ENCODE measurements around the gene INSIG1. TPM values are rescaled to one million over a fixed set of nuclear protein-coding genes. Genes with fewer than 3 reads are reported as not detected.

Gene INSIG1
- total RNA-seq, 1 donor from 2014 or later = 18.0 TPM

DNA sequence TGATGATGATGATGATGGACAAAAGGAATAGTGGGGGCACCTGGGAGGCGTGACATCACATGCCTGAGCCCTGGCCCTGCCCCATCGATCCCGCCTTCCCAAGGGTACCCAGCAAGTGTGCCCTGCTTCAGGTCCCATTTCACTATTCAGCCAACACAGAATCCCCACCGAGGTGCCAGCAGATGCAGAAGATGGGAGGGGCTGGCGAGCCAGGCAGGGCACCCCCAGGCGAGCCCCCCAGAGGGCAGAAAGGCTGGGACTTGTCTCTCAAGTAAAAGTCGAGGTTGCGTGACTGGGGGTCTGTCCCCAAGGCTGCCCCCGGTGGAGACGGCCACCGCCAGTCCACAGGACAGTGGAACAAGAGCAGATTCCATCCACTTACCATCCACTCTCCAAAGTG is 57.5 kb downstream of the INSIG1 start:
- no peaks in the 10 kb centered on the region for H3K36me3 ChIP-seq
- no peak for DNase-seq (ENCODE audit: low spot score in 2 of 2)
- H3K4me1 ChIP-seq = no peaks in the 10 kb centered on the region
- intact Hi-C loops (cut with DNase I) = no loop called here
- no peaks in the 10 kb centered on the region for H3K27me3 ChIP-seq
- H3K9me3 ChIP-seq = no peaks in the 10 kb centered on the region
- no peak overlapping the region for H3K4me3 ChIP-seq
- TF ChIP-seq, protein P1, sequence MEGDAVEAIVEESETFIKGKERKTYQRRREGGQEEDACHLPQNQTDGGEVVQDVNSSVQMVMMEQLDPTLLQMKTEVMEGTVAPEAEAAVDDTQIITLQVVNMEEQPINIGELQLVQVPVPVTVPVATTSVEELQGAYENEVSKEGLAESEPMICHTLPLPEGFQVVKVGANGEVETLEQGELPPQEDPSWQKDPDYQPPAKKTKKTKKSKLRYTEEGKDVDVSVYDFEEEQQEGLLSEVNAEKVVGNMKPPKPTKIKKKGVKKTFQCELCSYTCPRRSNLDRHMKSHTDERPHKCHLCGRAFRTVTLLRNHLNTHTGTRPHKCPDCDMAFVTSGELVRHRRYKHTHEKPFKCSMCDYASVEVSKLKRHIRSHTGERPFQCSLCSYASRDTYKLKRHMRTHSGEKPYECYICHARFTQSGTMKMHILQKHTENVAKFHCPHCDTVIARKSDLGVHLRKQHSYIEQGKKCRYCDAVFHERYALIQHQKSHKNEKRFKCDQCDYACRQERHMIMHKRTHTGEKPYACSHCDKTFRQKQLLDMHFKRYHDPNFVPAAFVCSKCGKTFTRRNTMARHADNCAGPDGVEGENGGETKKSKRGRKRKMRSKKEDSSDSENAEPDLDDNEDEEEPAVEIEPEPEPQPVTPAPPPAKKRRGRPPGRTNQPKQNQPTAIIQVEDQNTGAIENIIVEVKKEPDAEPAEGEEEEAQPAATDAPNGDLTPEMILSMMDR (IDR thresholded peaks at IDR 0.05) = no peak
- no peak overlapping the region for H3K27ac ChIP-seq

DNA sequence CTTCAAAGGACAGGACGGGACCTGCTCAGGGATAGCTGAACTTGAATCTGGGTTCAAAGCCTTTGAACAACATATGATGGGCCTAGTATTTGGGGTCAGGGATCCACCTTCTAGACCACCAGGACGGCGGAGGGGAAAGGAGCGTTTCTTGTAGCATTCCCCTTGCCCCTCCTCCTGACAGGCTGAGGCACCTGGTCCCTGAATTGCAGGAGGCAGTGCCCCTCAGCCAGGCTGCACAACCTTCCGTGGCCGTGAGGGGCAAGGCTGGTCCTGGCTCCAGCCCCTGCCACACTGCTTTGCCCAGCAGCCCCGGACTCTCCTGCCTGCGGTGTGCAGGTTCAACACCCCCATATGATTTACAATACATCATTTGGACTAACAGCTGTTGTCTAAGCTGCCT is 58.1 kb downstream of the INSIG1 start:
- no peak overlapping the region for H3K4me3 ChIP-seq
- no peaks in the 10 kb centered on the region for H3K4me1 ChIP-seq
- TF ChIP-seq, protein P1 (IDR thresholded peaks at IDR 0.05) = no peak
- intact Hi-C loops (cut with DNase I) = no loop called here
- no peak overlapping the region for H3K27ac ChIP-seq
- no peaks in the 10 kb centered on the region for H3K36me3 ChIP-seq
- no peaks in the 10 kb centered on the region for H3K9me3 ChIP-seq
- DNase-seq (ENCODE audit: low spot score in 2 of 2) = no peak
- no peaks in the 10 kb centered on the region for H3K27me3 ChIP-seq

DNA sequence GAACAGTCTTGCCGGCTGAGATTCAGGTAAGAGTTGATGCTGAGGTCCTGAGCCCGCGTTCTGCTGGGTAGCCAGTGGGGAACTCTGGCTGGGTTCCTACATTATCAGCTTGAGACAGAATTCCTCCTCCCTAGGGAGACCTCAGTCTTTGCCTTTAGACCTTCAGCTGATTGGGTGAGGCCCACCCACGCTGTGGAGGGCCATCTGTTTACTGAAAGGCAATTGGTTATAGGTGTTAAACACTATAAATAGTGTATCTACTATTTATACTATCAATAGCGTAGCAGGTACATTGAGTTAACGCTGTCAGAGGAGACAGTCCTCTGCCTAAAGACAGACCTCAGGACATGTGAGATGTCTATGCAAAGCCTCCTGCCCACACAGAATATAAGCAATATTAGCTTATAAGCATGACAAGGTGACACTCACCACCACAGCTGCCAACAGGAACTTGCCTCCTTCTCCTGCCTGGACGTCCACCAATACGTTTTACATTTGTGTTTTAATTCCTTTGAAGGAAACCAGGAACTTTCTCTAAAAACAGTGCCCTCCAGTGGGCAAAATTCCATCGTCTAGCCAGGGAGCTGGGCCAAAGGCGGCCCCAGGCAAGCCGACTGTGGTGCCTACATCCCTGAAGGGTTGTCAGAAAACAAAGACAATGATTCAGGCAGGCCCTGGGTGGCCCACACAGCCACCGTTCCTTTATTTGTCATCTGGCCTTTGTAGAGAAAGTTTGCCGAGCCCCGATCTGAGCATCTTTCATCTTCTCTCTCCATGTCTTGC is 58.8 kb downstream of the INSIG1 start:
- Histone ChIP-seq H3K27me3 (no peaks in the 10 kb centered on the region), H3K4me1 (no peaks in the 10 kb centered on the region), H3K9me3 (no peaks in the 10 kb centered on the region), H3K27ac (no peak overlapping the region), H3K36me3 (no peaks in the 10 kb centered on the region), H3K4me3 (no peak overlapping the region)
- TF ChIP-seq, protein P1 (IDR thresholded peaks at IDR 0.05) = no peak
- intact Hi-C loops (cut with DNase I) = no loop called here
- no peak for DNase-seq (ENCODE audit: low spot score in 2 of 2)

DNA sequence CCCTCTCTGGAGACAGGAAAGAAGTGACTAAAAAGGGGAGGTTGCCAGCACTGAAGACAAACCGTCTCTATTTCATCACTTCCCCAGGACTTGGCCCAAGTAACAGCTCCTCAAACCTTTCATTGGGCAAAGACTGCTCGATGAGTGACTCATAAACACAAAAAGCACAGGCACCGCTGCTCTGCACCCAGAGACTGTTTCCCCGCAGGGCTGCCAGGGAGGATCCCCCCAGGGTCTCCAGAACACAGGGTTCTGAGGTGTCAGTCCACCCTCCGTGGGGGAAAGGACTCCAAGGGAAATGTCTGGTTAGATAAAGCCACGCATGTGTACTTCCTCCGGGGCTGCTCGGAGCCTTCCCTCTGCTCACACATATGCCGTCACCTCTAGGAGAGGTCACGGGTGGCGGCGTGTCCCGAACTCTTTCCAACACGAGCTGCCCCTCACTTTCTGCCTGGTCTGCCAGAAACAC is 59.9 kb downstream of the INSIG1 start:
- intact Hi-C loops (cut with DNase I) = no loop called here
- Histone ChIP-seq H3K36me3 (no peaks in the 10 kb centered on the region), H3K9me3 (no peaks in the 10 kb centered on the region), H3K4me3 (no peak overlapping the region), H3K4me1 (no peaks in the 10 kb centered on the region), H3K27ac (no peak overlapping the region), H3K27me3 (no peaks in the 10 kb centered on the region)
- TF ChIP-seq, protein P1 (IDR thresholded peaks at IDR 0.05) = no peak
- DNase-seq (ENCODE audit: low spot score in 2 of 2) = no peak

DNA sequence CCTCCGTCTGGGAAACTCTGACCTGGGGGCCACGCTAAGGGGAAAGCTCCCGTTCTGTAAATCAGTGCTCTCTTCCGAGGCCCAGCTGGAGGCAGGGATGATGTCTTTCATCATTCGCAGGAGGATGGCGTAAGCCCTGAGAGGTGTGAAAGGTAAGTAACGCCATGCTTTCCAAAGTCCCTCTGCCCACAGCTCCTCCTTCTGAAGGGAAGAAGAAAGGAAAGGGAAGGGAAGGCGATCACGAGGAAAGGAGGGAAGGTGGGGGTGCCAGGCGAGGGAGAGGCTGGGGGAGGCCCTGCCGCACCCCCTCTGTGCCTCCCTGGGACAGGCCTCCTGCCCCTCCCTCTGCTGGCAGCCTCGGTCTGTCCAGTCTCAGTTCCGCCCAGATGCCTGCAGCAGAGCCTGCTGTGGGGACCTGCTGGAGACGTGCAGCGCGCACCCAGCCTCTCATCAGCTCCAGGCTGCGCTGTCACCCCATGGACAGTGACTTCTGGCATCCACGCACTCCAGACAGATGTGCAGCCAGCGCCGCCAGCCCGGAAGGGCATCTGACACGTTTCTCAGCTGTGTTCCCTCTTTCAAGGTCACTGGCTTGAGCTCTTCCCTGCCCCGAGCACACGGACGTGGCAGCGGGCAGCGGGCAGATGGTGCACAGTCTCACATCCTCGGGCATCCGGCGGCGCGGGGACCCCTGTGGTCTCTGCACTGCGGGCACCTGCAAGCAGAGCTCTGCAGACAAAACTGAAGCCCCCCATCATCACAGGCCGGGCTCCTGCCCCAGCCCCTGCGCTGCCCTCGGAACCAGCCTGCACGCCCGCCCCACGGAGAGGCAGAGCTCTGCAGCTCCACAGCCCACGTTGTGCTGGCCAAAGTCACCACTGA is 60.6 kb downstream of the INSIG1 start:
- Histone ChIP-seq H3K9me3 (no peaks in the 10 kb centered on the region), H3K4me3 (no peak overlapping the region), H3K27ac (no peak overlapping the region), H3K36me3 (no peaks in the 10 kb centered on the region), H3K27me3 (no peaks in the 10 kb centered on the region), H3K4me1 (no peaks in the 10 kb centered on the region)
- TF ChIP-seq, protein P1 (IDR thresholded peaks at IDR 0.05) = no peak
- no peak for DNase-seq (ENCODE audit: low spot score in 2 of 2)
- intact Hi-C loops (cut with DNase I) = no loop called here

Data from ascending aorta (tissue), 2 donors.